ENCODE data around the gene ZDHHC17.
"Not testable (repeated sequence)": the region's sequence is repeated elsewhere in the genome, so short reads cannot be mapped to it uniquely, and the experiment has no call there.

The ZDHHC17 gene

GRCh38 chr12:76720068-76720467 is 43.8 kb upstream of the ZDHHC17 start:
- Histone ChIP-seq H3K27ac (ENCODE audit: low read length) (no peak overlapping the region), H3K9me2 (replicated peaks; ENCODE audit: insufficient read depth, low read length) (no peaks in the 10 kb centered on the region), H3K9me3 (replicated peaks; ENCODE audit: insufficient read depth, low read length) (no peaks in the 10 kb centered on the region), H3K4me1 (ENCODE audit: low read length) (no peaks in the 10 kb centered on the region), H3K27me3 (replicated peaks; ENCODE audit: insufficient read depth, low read length) (no peaks in the 10 kb centered on the region), H3F3A (ENCODE audit: insufficient read depth, low read length) (no peaks in the 10 kb centered on the region), H3K9ac (ENCODE audit: low read length) (no peak overlapping the region), H3K4me2 (ENCODE audit: low read depth, low read length) (no peak overlapping the region), H4K20me1 (ENCODE audit: insufficient read depth, low read length) (no peaks in the 10 kb centered on the region), H3K36me3 (replicated peaks; ENCODE audit: insufficient read depth, low read length) (no peaks in the 10 kb centered on the region), H3K4me3 (ENCODE audit: low read length) (no peak overlapping the region), H2AFZ (ENCODE audit: low read length) (no peak overlapping the region), H3K79me2 (ENCODE audit: low read length) (no peaks in the 10 kb centered on the region)
- no peak for TF ChIP-seq EZH2phosphoT487 (IDR thresholded peaks at IDR 0.05; ENCODE audit: low read length)
- no peak for TF ChIP-seq EZH2 (optimal IDR thresholded peaks at IDR 0.05; ENCODE audit: low read depth, low read length)
- no peak for TF ChIP-seq CTCF (IDR thresholded peaks at IDR 0.05; ENCODE audit: low read length)
- DNase-seq = no peak

- Histone ChIP-seq H3K79me2 (ENCODE audit: low read length) (no peaks in the 10 kb centered on the region), H3F3A (ENCODE audit: insufficient read depth, low read length) (no peaks in the 10 kb centered on the region), H3K4me2 (ENCODE audit: low read depth, low read length) (no peak overlapping the region), H4K20me1 (ENCODE audit: insufficient read depth, low read length) (no peaks in the 10 kb centered on the region), H3K9me3 (replicated peaks; ENCODE audit: insufficient read depth, low read length) (no peaks in the 10 kb centered on the region), H3K9ac (ENCODE audit: low read length) (no peak overlapping the region), H2AFZ (ENCODE audit: low read length) (no peak overlapping the region), H3K27ac (ENCODE audit: low read length) (no peak overlapping the region), H3K4me3 (ENCODE audit: low read length) (no peak overlapping the region), H3K4me1 (ENCODE audit: low read length) (no peaks in the 10 kb centered on the region), H3K36me3 (replicated peaks; ENCODE audit: insufficient read depth, low read length) (no peaks in the 10 kb centered on the region), H3K9me2 (replicated peaks; ENCODE audit: insufficient read depth, low read length) (no peaks in the 10 kb centered on the region), H3K27me3 (replicated peaks; ENCODE audit: insufficient read depth, low read length) (no peaks in the 10 kb centered on the region)
- DNase-seq = no peak
- no peak for TF ChIP-seq EZH2phosphoT487 (IDR thresholded peaks at IDR 0.05; ENCODE audit: low read length)
- no peak for TF ChIP-seq EZH2 (optimal IDR thresholded peaks at IDR 0.05; ENCODE audit: low read depth, low read length)
- TF ChIP-seq CTCF (IDR thresholded peaks at IDR 0.05; ENCODE audit: low read length) = no peak
These were observed 37.3 kb upstream of the ZDHHC17 start for GRCh38 chr12:76726626-76727025.

GRCh38 chr12:76732188-76732587 is 31.7 kb upstream of the ZDHHC17 start:
- H3K36me3 ChIP-seq (replicated peaks; ENCODE audit: insufficient read depth, low read length); H3K9me3 ChIP-seq (replicated peaks; ENCODE audit: insufficient read depth, low read length); H3K4me2 ChIP-seq (ENCODE audit: low read depth, low read length); H3K79me2 ChIP-seq (ENCODE audit: low read length); H4K20me1 ChIP-seq (ENCODE audit: insufficient read depth, low read length); H3F3A ChIP-seq (ENCODE audit: insufficient read depth, low read length); H3K9ac ChIP-seq (ENCODE audit: low read length); H3K4me3 ChIP-seq (ENCODE audit: low read length); H2AFZ ChIP-seq (ENCODE audit: low read length); H3K9me2 ChIP-seq (replicated peaks; ENCODE audit: insufficient read depth, low read length); H3K4me1 ChIP-seq (ENCODE audit: low read length); DNase-seq; H3K27me3 ChIP-seq (replicated peaks; ENCODE audit: insufficient read depth, low read length); H3K27ac ChIP-seq (ENCODE audit: low read length): not testable (repeated sequence)

- H2AFZ ChIP-seq (ENCODE audit: low read length); H3K36me3 ChIP-seq (replicated peaks; ENCODE audit: insufficient read depth, low read length); DNase-seq; H4K20me1 ChIP-seq (ENCODE audit: insufficient read depth, low read length); H3K9ac ChIP-seq (ENCODE audit: low read length); H3F3A ChIP-seq (ENCODE audit: insufficient read depth, low read length); H3K27me3 ChIP-seq (replicated peaks; ENCODE audit: insufficient read depth, low read length); H3K9me2 ChIP-seq (replicated peaks; ENCODE audit: insufficient read depth, low read length); H3K9me3 ChIP-seq (replicated peaks; ENCODE audit: insufficient read depth, low read length); H3K4me3 ChIP-seq (ENCODE audit: low read length); H3K4me2 ChIP-seq (ENCODE audit: low read depth, low read length); H3K4me1 ChIP-seq (ENCODE audit: low read length); H3K27ac ChIP-seq (ENCODE audit: low read length); H3K79me2 ChIP-seq (ENCODE audit: low read length): not testable (repeated sequence)
These were observed 26.2 kb upstream of the ZDHHC17 start for GRCh38 chr12:76737689-76738088.
